Ishikawa (cell line): Measurements from ENCODE around the gene USP43.
A peak's percentile ranks its signal among the peaks of the same experiment; 100 is the strongest.

ENCODE experiments used
- CEBPB ChIP-seq: IDR thresholded peaks from 2 replicates; pipeline ENCODE4 v1.6.1; 2012
- CREB1 ChIP-seq: IDR thresholded peaks from 2 replicates; pipeline ENCODE4 v1.6.1; 2012; ENCODE audit warnings: low read depth
- EGR1 ChIP-seq: IDR thresholded peaks from 2 replicates; pipeline ENCODE4 v1.6.1; 2012
- EP300 ChIP-seq: IDR thresholded peaks from 2 replicates; pipeline ENCODE4 v1.6.1; 2012; ENCODE audit warnings: borderline replicate concordance
- FOXM1 ChIP-seq: IDR thresholded peaks from 2 replicates; pipeline ENCODE4 v1.6.1; 2012; ENCODE audit warnings: low read depth, borderline replicate concordance
- NFIC ChIP-seq: IDR thresholded peaks from 2 replicates; pipeline ENCODE4 v1.6.1; 2012
- RAD21 ChIP-seq: IDR thresholded peaks from 2 replicates; pipeline ENCODE4 v1.6.1; 2012; ENCODE audit warnings: low read depth
- TAF1 ChIP-seq: IDR thresholded peaks from 2 replicates; pipeline ENCODE4 v1.6.1; 2012; ENCODE audit warnings: low read depth, mild to moderate bottlenecking
- TCF12 ChIP-seq: IDR thresholded peaks from 2 replicates; pipeline ENCODE4 v1.6.1; 2012; ENCODE audit warnings: low read depth
- TEAD4 ChIP-seq: IDR thresholded peaks from 2 replicates; pipeline ENCODE4 v1.6.1; 2012
- YY1 ChIP-seq: IDR thresholded peaks from 2 replicates; pipeline ENCODE4 v1.6.1; 2012; ENCODE audit warnings: low read depth
- ZBTB7A ChIP-seq: IDR thresholded peaks from 2 replicates; pipeline ENCODE4 v1.6.1; 2012; ENCODE audit warnings: low read depth
- TF ChIP-seq, protein P1 (sequence below): IDR thresholded peaks from 2 replicates; pipeline ENCODE4 v1.6.1; 2012
- TF ChIP-seq, protein P2 (sequence below): IDR thresholded peaks from 2 replicates; pipeline ENCODE4 v1.6.1; 2012; ENCODE audit warnings: low read depth, mild to moderate bottlenecking
- TF ChIP-seq, protein P3 (sequence below): IDR thresholded peaks from 2 replicates; pipeline ENCODE4 v1.6.1; 2012

Gene USP43, protein sequence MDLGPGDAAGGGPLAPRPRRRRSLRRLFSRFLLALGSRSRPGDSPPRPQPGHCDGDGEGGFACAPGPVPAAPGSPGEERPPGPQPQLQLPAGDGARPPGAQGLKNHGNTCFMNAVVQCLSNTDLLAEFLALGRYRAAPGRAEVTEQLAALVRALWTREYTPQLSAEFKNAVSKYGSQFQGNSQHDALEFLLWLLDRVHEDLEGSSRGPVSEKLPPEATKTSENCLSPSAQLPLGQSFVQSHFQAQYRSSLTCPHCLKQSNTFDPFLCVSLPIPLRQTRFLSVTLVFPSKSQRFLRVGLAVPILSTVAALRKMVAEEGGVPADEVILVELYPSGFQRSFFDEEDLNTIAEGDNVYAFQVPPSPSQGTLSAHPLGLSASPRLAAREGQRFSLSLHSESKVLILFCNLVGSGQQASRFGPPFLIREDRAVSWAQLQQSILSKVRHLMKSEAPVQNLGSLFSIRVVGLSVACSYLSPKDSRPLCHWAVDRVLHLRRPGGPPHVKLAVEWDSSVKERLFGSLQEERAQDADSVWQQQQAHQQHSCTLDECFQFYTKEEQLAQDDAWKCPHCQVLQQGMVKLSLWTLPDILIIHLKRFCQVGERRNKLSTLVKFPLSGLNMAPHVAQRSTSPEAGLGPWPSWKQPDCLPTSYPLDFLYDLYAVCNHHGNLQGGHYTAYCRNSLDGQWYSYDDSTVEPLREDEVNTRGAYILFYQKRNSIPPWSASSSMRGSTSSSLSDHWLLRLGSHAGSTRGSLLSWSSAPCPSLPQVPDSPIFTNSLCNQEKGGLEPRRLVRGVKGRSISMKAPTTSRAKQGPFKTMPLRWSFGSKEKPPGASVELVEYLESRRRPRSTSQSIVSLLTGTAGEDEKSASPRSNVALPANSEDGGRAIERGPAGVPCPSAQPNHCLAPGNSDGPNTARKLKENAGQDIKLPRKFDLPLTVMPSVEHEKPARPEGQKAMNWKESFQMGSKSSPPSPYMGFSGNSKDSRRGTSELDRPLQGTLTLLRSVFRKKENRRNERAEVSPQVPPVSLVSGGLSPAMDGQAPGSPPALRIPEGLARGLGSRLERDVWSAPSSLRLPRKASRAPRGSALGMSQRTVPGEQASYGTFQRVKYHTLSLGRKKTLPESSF

DNA sequence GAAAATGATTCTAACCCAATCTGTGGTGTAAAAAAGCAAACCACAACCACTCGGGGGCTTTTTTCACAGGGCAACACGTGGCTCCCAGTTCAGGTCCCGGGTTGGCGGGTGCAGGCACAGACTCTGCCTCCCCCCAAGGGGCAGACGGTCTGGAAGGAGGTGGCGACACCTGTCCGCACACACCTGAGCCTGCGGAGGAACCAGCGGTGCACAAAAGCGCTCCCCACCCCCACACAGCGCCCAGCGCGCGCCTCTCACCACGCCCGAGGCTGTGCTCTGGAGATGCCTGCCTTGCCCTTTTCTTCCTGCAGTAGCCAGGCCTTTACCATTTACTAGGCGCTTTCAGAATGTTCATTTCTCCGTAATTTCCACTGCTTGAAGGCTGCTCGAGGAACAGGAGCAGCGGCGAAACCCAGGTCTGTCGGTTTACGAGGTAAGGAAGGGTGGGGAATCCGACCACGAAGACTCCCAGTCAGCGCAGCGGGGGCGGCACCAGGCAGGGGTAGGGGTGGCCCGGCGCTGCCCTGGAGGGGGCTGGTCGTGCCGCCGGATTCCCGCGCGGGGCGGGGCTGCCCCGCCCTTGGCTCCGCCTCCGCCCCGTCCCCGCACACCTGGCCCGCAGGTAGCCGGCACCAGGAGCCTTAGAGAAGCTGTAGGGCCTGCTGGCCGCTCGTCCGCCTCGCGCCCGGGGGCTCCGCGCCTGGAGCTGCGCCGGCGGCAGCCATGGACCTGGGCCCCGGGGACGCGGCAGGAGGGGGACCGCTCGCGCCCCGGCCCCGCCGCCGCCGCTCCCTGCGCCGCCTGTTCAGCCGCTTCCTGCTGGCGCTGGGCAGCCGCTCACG, at the start of gene USP43:
USP43 (plus strand) TSS at position 608 of the 842 bp plus-strand sequence; CDS start at position 724, 116 bp downstream.
- TF ChIP-seq CREB1 (no peak), YY1 (no peak), EGR1 (peak; percentile 70; the same call in 1 of the 2 replicates), ZBTB7A (peak; percentile 52; the same call in 1 of the 2 replicates), TAF1 (0 out of 2 replicates have a peak, but pooled peaks have one; percentile 49), TCF12 (peak; percentile 41; the same call in 1 of the 2 replicates)
- TF ChIP-seq, protein P1, sequence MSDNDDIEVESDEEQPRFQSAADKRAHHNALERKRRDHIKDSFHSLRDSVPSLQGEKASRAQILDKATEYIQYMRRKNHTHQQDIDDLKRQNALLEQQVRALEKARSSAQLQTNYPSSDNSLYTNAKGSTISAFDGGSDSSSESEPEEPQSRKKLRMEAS, result peak; percentile 84

DNA sequence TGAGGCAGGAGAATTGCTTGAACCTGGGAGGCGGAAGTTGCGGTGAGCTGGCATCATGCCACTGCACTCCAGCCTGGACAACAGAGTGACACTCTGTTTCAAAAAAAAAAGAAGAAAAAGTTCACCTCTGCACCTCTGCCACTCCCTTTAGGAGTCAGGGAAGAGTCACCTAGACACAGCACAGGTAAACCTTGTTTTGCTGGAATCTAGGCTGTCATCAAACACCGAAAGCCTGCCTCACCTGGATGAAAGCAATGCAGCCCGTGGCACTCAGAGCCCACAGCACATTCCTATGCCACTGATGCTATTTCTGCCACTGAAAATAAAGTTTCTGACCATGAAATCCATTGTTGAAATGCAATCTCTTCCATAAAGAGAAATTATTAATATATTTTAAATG, 46.7 kb upstream of the USP43 start:
- TF ChIP-seq, protein P1, result no peak
- TF ChIP-seq, protein P2, sequence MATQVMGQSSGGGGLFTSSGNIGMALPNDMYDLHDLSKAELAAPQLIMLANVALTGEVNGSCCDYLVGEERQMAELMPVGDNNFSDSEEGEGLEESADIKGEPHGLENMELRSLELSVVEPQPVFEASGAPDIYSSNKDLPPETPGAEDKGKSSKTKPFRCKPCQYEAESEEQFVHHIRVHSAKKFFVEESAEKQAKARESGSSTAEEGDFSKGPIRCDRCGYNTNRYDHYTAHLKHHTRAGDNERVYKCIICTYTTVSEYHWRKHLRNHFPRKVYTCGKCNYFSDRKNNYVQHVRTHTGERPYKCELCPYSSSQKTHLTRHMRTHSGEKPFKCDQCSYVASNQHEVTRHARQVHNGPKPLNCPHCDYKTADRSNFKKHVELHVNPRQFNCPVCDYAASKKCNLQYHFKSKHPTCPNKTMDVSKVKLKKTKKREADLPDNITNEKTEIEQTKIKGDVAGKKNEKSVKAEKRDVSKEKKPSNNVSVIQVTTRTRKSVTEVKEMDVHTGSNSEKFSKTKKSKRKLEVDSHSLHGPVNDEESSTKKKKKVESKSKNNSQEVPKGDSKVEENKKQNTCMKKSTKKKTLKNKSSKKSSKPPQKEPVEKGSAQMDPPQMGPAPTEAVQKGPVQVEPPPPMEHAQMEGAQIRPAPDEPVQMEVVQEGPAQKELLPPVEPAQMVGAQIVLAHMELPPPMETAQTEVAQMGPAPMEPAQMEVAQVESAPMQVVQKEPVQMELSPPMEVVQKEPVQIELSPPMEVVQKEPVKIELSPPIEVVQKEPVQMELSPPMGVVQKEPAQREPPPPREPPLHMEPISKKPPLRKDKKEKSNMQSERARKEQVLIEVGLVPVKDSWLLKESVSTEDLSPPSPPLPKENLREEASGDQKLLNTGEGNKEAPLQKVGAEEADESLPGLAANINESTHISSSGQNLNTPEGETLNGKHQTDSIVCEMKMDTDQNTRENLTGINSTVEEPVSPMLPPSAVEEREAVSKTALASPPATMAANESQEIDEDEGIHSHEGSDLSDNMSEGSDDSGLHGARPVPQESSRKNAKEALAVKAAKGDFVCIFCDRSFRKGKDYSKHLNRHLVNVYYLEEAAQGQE, result no peak
- TF ChIP-seq FOXM1, result no peak
- no peak for TF ChIP-seq NFIC
- no peak for TF ChIP-seq EGR1
- no peak for TF ChIP-seq TEAD4
- TF ChIP-seq, protein P3, sequence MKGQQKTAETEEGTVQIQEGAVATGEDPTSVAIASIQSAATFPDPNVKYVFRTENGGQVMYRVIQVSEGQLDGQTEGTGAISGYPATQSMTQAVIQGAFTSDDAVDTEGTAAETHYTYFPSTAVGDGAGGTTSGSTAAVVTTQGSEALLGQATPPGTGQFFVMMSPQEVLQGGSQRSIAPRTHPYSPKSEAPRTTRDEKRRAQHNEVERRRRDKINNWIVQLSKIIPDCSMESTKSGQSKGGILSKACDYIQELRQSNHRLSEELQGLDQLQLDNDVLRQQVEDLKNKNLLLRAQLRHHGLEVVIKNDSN, result no peak
- no peak for TF ChIP-seq CEBPB
- no peak for TF ChIP-seq EP300
- TF ChIP-seq RAD21, result no peak

DNA sequence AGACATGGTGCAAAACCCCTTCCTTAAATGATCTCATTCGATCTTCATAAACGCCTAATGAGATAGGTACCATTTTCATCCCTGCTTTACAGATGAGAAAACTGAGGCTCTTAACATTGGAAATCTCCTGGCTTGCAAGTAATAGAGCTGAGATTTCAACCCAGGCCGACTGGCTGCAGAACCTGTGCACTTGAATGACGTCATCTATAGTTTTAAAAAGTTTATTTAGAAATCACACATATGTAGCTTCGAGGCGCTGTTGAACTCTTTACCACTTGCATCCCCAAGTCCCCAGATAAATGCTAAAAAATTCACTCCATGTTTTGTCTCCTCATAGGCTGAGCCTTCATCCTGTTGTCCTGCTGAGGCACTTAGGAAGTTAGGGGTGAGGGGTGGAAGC, 38.9 kb upstream of the USP43 start:
- TF ChIP-seq, protein P1, result no peak
- TF ChIP-seq, protein P2, result no peak
- TF ChIP-seq ZBTB7A (no peak), EGR1 (no peak), CEBPB (no peak)

DNA sequence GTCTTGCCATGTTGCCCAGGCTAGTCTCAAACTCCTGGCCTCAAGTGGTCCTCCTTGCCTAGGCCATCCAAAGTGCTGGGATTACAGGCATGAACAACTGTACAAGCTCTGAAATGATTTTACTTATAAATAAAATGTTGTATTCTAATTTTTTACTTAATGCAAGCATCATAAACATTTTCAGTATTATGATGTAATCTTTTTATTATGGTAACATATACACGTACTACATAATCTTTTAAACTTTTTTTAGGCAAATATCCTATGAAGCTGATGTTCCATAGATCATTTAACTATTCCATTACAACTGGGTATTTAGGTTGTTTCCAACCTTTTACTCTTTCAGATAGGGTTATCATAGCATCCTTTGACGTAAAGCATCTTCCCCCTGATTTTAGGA, 33.8 kb upstream of the USP43 start:
- TF ChIP-seq EGR1, result no peak
- TF ChIP-seq, protein P2, result no peak
- no peak for TF ChIP-seq NFIC
- TF ChIP-seq FOXM1, result no peak
- TF ChIP-seq, protein P3, result no peak
- no peak for TF ChIP-seq YY1
- no peak for TF ChIP-seq EP300
- no peak for TF ChIP-seq TEAD4
- TF ChIP-seq CEBPB, result no peak
- TF ChIP-seq TCF12, result no peak
- no peak for TF ChIP-seq TAF1
- TF ChIP-seq CREB1, result no peak
- no peak for TF ChIP-seq ZBTB7A
- TF ChIP-seq RAD21, result no peak
- TF ChIP-seq, protein P1, result no peak
